HepG2 (cell line): Measurements from ENCODE around the gene EYA2. TPM values are rescaled to one million over a fixed set of nuclear protein-coding genes. Genes with fewer than 3 reads are reported as not detected.

ENCODE experiments used
- ARID3A ChIP-seq: IDR thresholded peaks from 2 replicates; pipeline ENCODE4 v1.6.1; 2012; ENCODE audit warnings: low read depth, low read length, improper control_type of control experiment
- BRCA1 ChIP-seq: sonication (generic); formaldehyde crosslinking; IDR thresholded peaks from 2 replicates; pipeline ENCODE4 v1.4.0; 2020; ENCODE audit warnings: missing genetic modification reagents
- CREB1 ChIP-seq, 2 experiments: fragments of 450-650 bp in 1 of 2; IDR thresholded peaks; 2 replicates each; pipeline ENCODE4 v1.6.1; 2016 to 2017; ENCODE audit warnings: control low read depth in 1 of 2, mild to moderate bottlenecking in 1 of 2, missing compliant biosample characterization in 1 of 2, missing genetic modification characterization in 1 of 2
- GATA4 ChIP-seq: sonication (generic); IDR thresholded peaks from 2 replicates; pipeline ENCODE4 v1.6.1; 2016; ENCODE audit warnings: antibody characterized with exemption, low read depth, borderline replicate concordance
- KIAA2018 ChIP-seq: sonication (generic); formaldehyde crosslinking; IDR thresholded peaks from 2 replicates; pipeline ENCODE4 v1.5.0; 2020; ENCODE audit warnings: mild to moderate bottlenecking, missing genetic modification reagents, borderline replicate concordance
- MLLT10 ChIP-seq: sonication (generic); formaldehyde crosslinking; IDR thresholded peaks from 2 replicates; pipeline ENCODE4 v1.4.0; 2020; ENCODE audit warnings: missing genetic modification reagents
- RAD21 ChIP-seq: fragments of 450-650 bp; formaldehyde crosslinking; IDR thresholded peaks from 2 replicates; pipeline ENCODE4 v1.5.0; 2020; ENCODE audit warnings: mild to moderate bottlenecking
- RFX1 ChIP-seq: fragments of 450-650 bp; IDR thresholded peaks from 2 replicates; pipeline ENCODE4 v1.6.1; 2017
- SATB2 ChIP-seq: sonication (generic); formaldehyde crosslinking; IDR thresholded peaks from 2 replicates; pipeline ENCODE4 v1.5.0; 2020; ENCODE audit warnings: missing genetic modification reagents
- SKI ChIP-seq: fragments of 450-650 bp; IDR thresholded peaks from one replicate; pipeline ENCODE4 v1.6.1; 2018; ENCODE audit warnings: mild to moderate bottlenecking; ENCODE audit not compliant: partially characterized antibody
- XRCC5 ChIP-seq: fragments of 200-400 bp; formaldehyde crosslinking; optimal IDR thresholded peaks from 2 replicates; pipeline ENCODE3; 2017; ENCODE audit warnings: mild to moderate bottlenecking, low read length
- ZNF746 ChIP-seq: sonication (generic); formaldehyde crosslinking; IDR thresholded peaks from 2 replicates; pipeline ENCODE4 v1.8.0; 2022; ENCODE audit warnings: mild to moderate bottlenecking, missing genetic modification reagents
- ZSCAN9 ChIP-seq: IDR thresholded peaks from 2 replicates; pipeline ENCODE4 v1.6.1; 2016; ENCODE audit warnings: borderline replicate concordance
- polyA plus RNA-seq, 8 experiments: library from polyadenylated mRNA; depleted of rRNA in 3 of 8; stranded (reverse) in 7 of 8; unstranded in 1 of 8; fragments of >200 nt; fragmentation: Illumina TruSeq in 4 of 8; extraction: Trizol in 4 of 8; gene quantifications; 2 replicates each; pipeline versions ENCODE4 v1.2.1 to v1.2.3, GENCODE V29; 2011 to 2016; ENCODE audit warnings: low read depth in 4 of 8, missing spikeins in 1 of 8, mixed read lengths in 1 of 8; ENCODE audit not compliant: insufficient read depth in 1 of 8
- total RNA-seq, 5 experiments: library from RNA; depleted of rRNA; stranded (reverse); fragments of >200 nt; fragmentation: Illumina TruSeq; extraction: Trizol; gene quantifications; 2 replicates each; pipeline ENCODE4 v1.2.3, GENCODE V29; 2016; ENCODE audit warnings: low read depth in 1 of 5
- TF ChIP-seq, protein P1 (sequence below): sonication (generic); formaldehyde crosslinking; IDR thresholded peaks from 2 replicates; pipeline ENCODE4 v1.4.0; 2020; ENCODE audit warnings: mild to moderate bottlenecking, missing genetic modification reagents
- TF ChIP-seq, protein P2 (sequence below): sonication (generic); formaldehyde crosslinking; IDR thresholded peaks from 2 replicates; pipeline ENCODE4 v1.5.1; 2020; ENCODE audit warnings: mild to moderate bottlenecking, missing genetic modification reagents, moderate library complexity

EYA2 gene
- total and polyA plus RNA-seq, 2 of the 13 experiments (the other 11 are each of a cell fraction or from before 2014, with no cell fraction given): not detected

- TF ChIP-seq, protein P1, sequence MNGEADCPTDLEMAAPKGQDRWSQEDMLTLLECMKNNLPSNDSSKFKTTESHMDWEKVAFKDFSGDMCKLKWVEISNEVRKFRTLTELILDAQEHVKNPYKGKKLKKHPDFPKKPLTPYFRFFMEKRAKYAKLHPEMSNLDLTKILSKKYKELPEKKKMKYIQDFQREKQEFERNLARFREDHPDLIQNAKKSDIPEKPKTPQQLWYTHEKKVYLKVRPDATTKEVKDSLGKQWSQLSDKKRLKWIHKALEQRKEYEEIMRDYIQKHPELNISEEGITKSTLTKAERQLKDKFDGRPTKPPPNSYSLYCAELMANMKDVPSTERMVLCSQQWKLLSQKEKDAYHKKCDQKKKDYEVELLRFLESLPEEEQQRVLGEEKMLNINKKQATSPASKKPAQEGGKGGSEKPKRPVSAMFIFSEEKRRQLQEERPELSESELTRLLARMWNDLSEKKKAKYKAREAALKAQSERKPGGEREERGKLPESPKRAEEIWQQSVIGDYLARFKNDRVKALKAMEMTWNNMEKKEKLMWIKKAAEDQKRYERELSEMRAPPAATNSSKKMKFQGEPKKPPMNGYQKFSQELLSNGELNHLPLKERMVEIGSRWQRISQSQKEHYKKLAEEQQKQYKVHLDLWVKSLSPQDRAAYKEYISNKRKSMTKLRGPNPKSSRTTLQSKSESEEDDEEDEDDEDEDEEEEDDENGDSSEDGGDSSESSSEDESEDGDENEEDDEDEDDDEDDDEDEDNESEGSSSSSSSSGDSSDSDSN (CRISPR knock-in tag): no peak
- no peak for TF ChIP-seq BRCA1 (CRISPR knock-in tag)
- TF ChIP-seq CREB1 (IDR thresholded peaks at IDR 0.05): no peak
- TF ChIP-seq CREB1 (CRISPR knock-in tag; IDR thresholded peaks at IDR 0.05): no peak
- TF ChIP-seq KIAA2018 (CRISPR knock-in tag): no peak
- TF ChIP-seq XRCC5: no peak
- no peak for TF ChIP-seq ZSCAN9 (CRISPR knock-in tag)
- no peak for TF ChIP-seq SATB2
- no peak for TF ChIP-seq RAD21 (CRISPR knock-in tag)
- TF ChIP-seq ZNF746: no peak
- TF ChIP-seq GATA4: no peak
- no peak for TF ChIP-seq RFX1
- TF ChIP-seq MLLT10 (CRISPR knock-in tag): no peak
- TF ChIP-seq, protein P2, sequence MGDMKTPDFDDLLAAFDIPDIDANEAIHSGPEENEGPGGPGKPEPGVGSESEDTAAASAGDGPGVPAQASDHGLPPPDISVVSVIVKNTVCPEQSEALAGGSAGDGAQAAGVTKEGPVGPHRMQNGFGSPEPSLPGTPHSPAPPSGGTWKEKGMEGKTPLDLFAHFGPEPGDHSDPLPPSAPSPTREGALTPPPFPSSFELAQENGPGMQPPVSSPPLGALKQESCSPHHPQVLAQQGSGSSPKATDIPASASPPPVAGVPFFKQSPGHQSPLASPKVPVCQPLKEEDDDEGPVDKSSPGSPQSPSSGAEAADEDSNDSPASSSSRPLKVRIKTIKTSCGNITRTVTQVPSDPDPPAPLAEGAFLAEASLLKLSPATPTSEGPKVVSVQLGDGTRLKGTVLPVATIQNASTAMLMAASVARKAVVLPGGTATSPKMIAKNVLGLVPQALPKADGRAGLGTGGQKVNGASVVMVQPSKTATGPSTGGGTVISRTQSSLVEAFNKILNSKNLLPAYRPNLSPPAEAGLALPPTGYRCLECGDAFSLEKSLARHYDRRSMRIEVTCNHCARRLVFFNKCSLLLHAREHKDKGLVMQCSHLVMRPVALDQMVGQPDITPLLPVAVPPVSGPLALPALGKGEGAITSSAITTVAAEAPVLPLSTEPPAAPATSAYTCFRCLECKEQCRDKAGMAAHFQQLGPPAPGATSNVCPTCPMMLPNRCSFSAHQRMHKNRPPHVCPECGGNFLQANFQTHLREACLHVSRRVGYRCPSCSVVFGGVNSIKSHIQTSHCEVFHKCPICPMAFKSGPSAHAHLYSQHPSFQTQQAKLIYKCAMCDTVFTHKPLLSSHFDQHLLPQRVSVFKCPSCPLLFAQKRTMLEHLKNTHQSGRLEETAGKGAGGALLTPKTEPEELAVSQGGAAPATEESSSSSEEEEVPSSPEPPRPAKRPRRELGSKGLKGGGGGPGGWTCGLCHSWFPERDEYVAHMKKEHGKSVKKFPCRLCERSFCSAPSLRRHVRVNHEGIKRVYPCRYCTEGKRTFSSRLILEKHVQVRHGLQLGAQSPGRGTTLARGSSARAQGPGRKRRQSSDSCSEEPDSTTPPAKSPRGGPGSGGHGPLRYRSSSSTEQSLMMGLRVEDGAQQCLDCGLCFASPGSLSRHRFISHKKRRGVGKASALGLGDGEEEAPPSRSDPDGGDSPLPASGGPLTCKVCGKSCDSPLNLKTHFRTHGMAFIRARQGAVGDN: peak; percentile 66
- TF ChIP-seq ARID3A: no peak
- no peak for TF ChIP-seq SKI
These were observed 70.8 kb downstream of the EYA2 start (continued) for GRCh38 chr20:46965477-46965876.
